ENCODE results near the gene PROCR.
"Not testable (repeated sequence)": the region's sequence is repeated elsewhere in the genome, so short reads cannot be mapped to it uniquely, and the experiment has no call there.

PROCR gene

GRCh38 chr20:35171753-35172433 is at the start of gene PROCR:
Gene PROCR, plus strand, starts transcription at chr20:35172072. Its CDS starts 83 bp downstream, at chr20:35172155.
- peak; percentile 1 for DNase-seq

- DNase-seq = no peak
These were observed 49.0 kb upstream of the PROCR start for GRCh38 chr20:35122756-35123405.

- no peak for DNase-seq
These were observed 46.1 kb upstream of the PROCR start for GRCh38 chr20:35125753-35126152.

DNA sequence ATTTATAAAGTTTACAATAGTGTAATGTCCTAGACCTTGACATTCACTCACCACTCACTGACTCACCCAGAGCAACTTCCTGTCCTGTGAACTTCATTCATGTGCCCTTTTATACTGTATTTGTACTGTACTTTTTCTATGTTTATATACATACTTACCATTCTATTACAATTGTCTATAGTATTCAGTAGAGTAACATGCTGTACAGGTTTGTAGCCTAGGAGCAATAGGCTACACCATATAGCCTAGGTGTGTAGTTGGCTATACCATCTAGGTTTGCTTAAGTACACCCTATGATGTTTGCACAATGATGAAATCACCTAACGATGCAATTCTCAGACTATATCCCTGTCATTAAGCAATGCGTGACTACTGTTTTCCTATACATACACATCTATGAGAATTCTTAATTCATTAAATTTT is 42.2 kb upstream of the PROCR start:
- no peak for DNase-seq

- no peak for DNase-seq
These were observed 39.9 kb upstream of the PROCR start for GRCh38 chr20:35131934-35132333.

- DNase-seq = no peak
These were observed 38.8 kb upstream of the PROCR start for GRCh38 chr20:35133031-35133430.

DNA sequence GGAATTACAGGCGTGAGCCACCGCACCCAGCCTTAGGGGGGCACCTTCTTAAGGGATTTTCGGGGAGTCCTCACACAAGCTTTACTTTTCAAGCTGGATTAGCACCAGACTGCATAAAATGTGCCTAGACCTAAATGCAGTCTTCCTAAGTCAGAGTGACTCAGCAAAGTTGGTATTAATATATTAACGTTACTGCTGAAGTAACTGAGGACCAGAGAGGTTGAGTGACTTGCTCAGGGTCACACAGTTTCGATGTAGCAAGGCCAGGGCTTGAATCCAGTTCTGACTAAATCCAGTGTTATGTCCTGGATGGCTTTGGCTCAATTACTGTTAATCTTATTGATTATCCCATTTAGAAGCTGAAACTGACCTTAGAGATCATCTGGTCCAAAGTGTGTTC is 38.1 kb upstream of the PROCR start:
- DNase-seq = no peak

GRCh38 chr20:35134472-35134871 is 37.4 kb upstream of the PROCR start:
- DNase-seq = no peak

GRCh38 chr20:35134880-35135279 is 37.0 kb upstream of the PROCR start:
- DNase-seq = no peak

GRCh38 chr20:35135867-35136586 is 35.8 kb upstream of the PROCR start:
- no peak for DNase-seq

- peak; percentile 66 for DNase-seq
These were observed 27.2 kb upstream of the PROCR start for GRCh38 chr20:35144694-35145093.

GRCh38 chr20:35145141-35145564 is 26.7 kb upstream of the PROCR start:
- DNase-seq = peak; percentile 59

GRCh38 chr20:35146299-35146919 is 25.5 kb upstream of the PROCR start:
- DNase-seq = no peak

DNA sequence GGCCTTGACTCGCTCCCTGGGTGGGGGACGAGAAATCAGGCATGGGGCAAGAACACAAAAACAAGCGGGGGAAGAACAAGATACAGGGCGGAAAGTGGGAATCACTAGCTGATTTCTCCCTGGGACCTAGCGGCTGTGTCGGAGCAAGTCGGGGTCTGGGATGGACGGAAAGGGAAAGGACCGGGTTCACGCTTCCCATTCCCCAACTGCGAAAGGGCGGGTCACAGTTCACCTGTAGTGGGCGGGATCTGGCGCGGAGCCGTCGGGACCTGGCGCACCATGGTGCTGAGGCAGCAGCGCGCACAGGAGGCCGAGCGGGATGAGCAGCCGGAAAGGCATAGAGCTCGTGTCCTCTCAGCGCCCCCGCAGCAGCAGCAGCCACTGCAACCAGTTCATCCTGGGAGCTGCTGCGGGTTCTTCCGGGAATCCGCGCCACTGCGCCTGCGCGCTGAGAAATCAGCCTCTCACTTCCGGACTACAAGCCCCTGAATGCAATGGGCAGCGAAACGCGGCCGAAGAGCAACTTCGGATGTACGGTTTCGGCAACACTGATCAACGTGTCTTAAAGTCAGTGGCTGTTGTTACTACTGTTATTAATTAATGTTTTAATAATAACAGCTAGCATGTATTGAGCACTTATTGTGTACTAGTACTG is 24.8 kb upstream of the PROCR start, which contains the start of gene EDEM2:
Gene EDEM2, minus strand, starts transcription at position 417 of the 655 bp plus-strand sequence. Its CDS starts 78 bp downstream, at position 339.
- DNase-seq = peak; percentile 62

DNA sequence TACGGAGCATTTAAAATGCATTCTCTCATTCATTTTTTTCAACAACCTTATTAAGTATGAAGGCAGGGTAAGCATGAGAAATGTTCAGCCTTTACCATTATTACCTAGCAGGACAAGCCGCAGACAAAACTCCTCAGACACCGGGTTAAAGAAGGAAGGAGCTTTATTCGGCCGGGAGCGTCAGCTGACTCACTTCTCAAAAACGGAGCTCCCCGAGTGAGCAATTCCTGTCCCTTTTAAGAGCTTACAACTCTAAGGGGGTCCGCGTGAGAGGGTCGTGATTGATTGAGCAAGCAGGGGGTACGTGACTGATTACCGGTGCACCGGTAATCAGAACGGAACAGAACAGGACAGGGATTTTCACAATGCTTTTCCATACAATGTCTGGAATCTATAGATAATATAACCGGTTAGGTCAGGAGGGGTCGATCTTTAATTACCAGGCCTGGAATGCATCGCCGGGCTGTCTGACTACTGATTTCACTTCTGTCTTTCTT is 24.2 kb upstream of the PROCR start:
- peak; percentile 16 for DNase-seq

DNA sequence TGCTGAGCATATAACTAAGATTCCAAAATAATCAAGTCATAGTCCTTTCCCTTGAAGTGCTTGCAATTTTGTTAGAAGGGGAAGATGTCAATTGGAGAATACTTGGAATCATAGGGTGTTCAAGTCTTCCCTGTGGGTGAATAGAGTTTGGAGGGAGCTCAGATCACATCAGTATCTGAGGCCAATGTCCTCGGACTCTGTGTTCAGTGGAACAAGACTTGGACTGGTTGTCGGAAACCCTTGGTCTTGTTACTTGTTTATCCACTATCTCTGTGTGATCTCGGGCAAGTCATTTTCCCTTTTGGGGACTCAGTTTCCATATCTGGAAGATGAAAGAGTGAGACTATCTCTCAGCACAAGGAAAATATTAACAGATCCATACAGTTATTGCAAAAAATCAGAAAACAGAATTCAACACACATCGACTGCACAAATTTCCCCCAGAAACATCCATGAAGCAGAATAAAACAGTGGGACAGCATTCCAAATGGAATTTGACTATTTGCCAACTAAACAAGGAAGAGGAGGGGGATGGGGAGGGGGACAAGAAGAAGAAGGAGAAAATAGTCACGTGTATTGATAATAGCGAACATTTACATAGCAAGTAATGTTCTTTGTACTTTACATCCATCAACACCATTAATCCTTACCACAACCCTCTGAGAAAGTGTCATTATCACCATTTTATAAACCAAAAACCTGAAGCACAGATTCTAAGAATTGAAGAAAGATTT is 20.9 kb upstream of the PROCR start:
- no peak for DNase-seq

GRCh38 chr20:35151736-35152135 is 20.1 kb upstream of the PROCR start:
- DNase-seq = no peak

- DNase-seq = no peak
These were observed 15.9 kb upstream of the PROCR start for GRCh38 chr20:35155936-35156335.

DNA sequence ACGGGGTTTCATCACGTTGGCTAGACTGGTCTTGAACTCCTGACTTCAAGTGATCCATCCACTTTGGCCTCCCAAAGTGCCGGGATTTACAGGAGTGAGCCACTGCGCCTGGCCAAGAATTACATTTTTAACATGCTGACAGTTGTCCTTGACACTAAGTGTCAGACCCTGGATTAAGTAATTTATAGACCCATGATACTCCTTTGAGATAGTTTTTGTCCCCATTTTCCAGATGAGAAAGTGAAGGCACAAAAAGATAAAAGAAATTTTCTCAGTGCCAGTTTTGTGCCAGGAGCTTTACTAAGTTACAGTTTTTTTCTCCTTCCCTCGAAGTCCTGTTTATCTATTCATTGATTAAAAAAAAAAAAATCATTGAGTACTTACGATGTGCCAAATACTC is 14.9 kb upstream of the PROCR start:
- DNase-seq = no peak

DNA sequence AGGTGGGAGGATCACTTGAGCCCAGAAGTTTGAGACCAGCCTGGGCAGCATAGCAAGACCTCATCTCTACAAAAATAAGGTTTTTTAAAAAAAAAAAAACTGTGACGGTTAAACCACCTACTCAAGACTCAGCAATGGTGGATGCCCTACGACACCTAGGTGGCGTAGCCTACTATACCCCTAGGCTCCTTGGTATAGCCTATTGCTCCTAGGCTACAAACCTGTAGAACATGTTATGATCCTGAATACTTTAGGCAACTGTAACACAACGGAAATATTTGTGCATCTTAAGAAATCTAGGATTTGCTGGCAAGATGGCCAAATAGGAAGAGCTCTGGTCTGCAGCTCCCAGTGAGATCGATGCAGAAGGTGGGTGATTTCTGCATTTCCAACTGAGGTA is 11.5 kb upstream of the PROCR start:
- not testable (repeated sequence) for DNase-seq

DNA sequence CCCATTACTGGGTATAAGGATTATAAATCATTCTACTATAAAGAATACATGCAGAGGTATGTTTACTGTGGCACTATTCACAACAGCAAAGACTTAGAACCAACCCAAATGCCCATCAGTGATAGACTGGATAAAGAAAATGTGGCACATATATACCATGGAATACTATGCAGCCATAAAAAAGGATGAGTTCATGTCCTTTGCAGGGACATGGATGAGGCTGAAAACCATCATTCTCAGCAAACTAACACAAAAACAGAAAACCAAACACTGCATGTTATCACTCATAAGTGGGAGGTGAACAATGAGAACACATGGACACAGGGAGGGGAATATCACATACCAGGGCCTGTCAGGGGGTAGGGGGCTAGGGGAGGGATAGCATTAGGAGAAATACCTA is 7.3 kb upstream of the PROCR start:
- not testable (repeated sequence) for DNase-seq

Data from KG1 (cell line).